ENCODE data around the gene SCPEP1.

The SCPEP1 gene

DNA sequence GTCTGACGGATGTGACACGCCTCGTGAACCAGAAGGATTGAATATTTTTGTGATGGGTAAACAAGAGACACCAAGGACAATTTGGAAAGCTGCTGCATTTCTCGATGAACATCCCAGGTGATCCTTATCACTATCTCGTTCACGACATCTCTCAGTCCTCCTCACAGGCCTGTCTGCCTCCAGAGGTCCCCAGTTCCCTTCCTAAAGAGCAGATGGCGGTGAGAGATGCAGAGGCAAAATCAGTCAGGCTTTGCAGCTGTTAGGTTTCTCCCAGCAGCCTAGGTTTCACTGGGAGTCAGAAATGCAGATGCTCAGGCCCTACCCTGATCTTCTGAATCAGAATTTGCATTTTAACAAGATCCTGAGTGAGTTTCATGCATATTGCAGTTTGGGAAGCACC lies 23.6 kb downstream of the SCPEP1 start:
- 0 out of 2 replicates have a peak, but pooled peaks cover 5% of the 10 kb centered on the region for H3K36me3 ChIP-seq (ENCODE audit: low read depth)
- no peaks in the 10 kb centered on the region for H3K27me3 ChIP-seq (ENCODE audit: insufficient read depth, poor library complexity, severe bottlenecking)
- no peak overlapping the region for H3K4me3 ChIP-seq (ENCODE audit: severe bottlenecking)
- H3K4me1 ChIP-seq (ENCODE audit: insufficient read depth, poor library complexity, severe bottlenecking): peaks cover 3% of the 10 kb centered on the region
- no peak overlapping the region for H3K27ac ChIP-seq (ENCODE audit: poor library complexity, severe bottlenecking)
- ATAC-seq (ENCODE audit: low read depth): no peak
- no peaks in the 10 kb centered on the region for H3K9me3 ChIP-seq (ENCODE audit: severe bottlenecking)
- DNase-seq (ENCODE audit: low spot score): no peak
- TF ChIP-seq, protein P1, sequence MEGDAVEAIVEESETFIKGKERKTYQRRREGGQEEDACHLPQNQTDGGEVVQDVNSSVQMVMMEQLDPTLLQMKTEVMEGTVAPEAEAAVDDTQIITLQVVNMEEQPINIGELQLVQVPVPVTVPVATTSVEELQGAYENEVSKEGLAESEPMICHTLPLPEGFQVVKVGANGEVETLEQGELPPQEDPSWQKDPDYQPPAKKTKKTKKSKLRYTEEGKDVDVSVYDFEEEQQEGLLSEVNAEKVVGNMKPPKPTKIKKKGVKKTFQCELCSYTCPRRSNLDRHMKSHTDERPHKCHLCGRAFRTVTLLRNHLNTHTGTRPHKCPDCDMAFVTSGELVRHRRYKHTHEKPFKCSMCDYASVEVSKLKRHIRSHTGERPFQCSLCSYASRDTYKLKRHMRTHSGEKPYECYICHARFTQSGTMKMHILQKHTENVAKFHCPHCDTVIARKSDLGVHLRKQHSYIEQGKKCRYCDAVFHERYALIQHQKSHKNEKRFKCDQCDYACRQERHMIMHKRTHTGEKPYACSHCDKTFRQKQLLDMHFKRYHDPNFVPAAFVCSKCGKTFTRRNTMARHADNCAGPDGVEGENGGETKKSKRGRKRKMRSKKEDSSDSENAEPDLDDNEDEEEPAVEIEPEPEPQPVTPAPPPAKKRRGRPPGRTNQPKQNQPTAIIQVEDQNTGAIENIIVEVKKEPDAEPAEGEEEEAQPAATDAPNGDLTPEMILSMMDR (IDR thresholded peaks at IDR 0.05; ENCODE audit: poor library complexity, severe bottlenecking): no peak

DNA sequence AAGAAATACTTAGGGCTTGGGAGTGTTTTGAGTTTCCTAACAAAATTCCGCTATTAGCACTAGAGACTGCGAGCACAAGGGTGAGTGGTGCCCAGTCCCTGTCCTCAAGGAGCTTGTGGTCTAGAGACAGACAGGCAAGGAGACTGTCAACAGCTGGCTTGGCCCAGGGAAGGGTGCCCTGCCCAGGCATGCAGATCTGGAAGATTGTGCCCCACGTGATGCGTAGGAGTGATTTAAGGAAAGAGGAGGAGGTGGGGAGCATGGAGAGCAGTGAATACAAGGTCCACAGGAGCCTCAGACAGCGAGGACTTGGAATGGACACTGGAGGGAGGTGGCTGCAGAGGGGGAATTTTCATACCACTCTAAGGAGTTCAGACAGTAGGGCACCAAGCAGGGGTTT lies 25.0 kb downstream of the SCPEP1 start:
- DNase-seq (ENCODE audit: low spot score): no peak
- H3K9me3 ChIP-seq (ENCODE audit: severe bottlenecking): no peaks in the 10 kb centered on the region
- H3K4me3 ChIP-seq (ENCODE audit: severe bottlenecking): no peak overlapping the region
- TF ChIP-seq, protein P1 (IDR thresholded peaks at IDR 0.05; ENCODE audit: poor library complexity, severe bottlenecking): no peak
- H3K4me1 ChIP-seq (ENCODE audit: insufficient read depth, poor library complexity, severe bottlenecking): peaks cover 3% of the 10 kb centered on the region
- H3K36me3 ChIP-seq (ENCODE audit: low read depth): no peaks in the 10 kb centered on the region
- H3K27me3 ChIP-seq (ENCODE audit: insufficient read depth, poor library complexity, severe bottlenecking): no peaks in the 10 kb centered on the region
- peak; percentile 60; the same call in 1 of the 3 replicates for ATAC-seq (ENCODE audit: low read depth)
- H3K27ac ChIP-seq (ENCODE audit: poor library complexity, severe bottlenecking): no peak overlapping the region

DNA sequence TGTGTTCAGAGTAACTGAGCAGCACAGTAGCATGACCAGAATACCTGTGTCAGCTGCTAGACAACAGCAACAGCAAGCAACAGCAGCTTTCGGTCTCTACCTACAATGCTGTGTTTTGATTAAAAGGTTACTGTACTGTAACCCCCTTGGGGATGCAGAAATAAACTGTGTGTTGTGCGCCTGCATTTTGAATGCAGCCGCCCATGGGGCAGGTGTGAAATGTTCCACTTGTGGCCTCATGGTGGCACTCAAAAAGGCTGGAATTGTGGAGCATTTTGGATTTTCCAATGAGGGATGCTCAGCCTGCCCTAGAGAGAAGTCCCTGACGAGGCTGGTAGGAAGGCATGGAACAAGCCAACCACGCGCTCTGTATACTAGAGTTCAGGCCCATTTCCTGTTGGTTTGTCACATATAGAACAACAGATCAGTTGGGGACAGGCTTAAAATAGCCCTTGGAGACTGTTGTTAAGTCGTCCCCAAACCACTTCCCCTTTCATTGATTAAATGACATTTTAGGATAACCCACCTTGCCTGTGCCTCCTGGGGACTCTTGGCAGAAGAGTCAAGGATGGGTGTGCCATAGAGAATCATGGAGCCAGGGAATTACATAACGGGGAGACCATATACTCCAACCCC lies 27.1 kb downstream of the SCPEP1 start:
- Histone ChIP-seq H3K9me3 (ENCODE audit: severe bottlenecking) (no peaks in the 10 kb centered on the region), H3K4me3 (ENCODE audit: severe bottlenecking) (no peak overlapping the region), H3K27ac (ENCODE audit: poor library complexity, severe bottlenecking) (no peak overlapping the region), H3K36me3 (ENCODE audit: low read depth) (no peaks in the 10 kb centered on the region), H3K4me1 (ENCODE audit: insufficient read depth, poor library complexity, severe bottlenecking) (peaks cover 3% of the 10 kb centered on the region), H3K27me3 (ENCODE audit: insufficient read depth, poor library complexity, severe bottlenecking) (no peaks in the 10 kb centered on the region)
- DNase-seq (ENCODE audit: low spot score) (no peak), ATAC-seq (ENCODE audit: low read depth) (no peak)
- TF ChIP-seq, protein P1 (IDR thresholded peaks at IDR 0.05; ENCODE audit: poor library complexity, severe bottlenecking): peak; percentile 19

DNA sequence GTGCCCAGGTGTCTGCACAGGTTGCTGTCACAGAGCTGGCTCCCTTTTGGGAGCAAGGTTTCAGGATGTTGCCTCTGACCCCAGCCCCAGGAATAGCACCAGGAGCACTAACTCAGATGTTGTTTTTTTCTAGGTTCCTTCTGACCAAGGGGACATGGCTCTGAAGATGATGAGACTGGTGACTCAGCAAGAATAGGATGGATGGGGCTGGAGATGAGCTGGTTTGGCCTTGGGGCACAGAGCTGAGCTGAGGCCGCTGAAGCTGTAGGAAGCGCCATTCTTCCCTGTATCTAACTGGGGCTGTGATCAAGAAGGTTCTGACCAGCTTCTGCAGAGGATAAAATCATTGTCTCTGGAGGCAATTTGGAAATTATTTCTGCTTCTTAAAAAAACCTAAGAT lies 28.1 kb downstream of the SCPEP1 start:
- DNase-seq (ENCODE audit: low spot score) (no peak), ATAC-seq (ENCODE audit: low read depth) (no peak)
- no peak overlapping the region for H3K4me3 ChIP-seq (ENCODE audit: severe bottlenecking)
- no peaks in the 10 kb centered on the region for H3K27me3 ChIP-seq (ENCODE audit: insufficient read depth, poor library complexity, severe bottlenecking)
- TF ChIP-seq, protein P1 (IDR thresholded peaks at IDR 0.05; ENCODE audit: poor library complexity, severe bottlenecking): no peak
- no peaks in the 10 kb centered on the region for H3K9me3 ChIP-seq (ENCODE audit: severe bottlenecking)
- no peak overlapping the region for H3K27ac ChIP-seq (ENCODE audit: poor library complexity, severe bottlenecking)
- H3K36me3 ChIP-seq (ENCODE audit: low read depth): no peaks in the 10 kb centered on the region
- H3K4me1 ChIP-seq (ENCODE audit: insufficient read depth, poor library complexity, severe bottlenecking): peaks cover 3% of the 10 kb centered on the region

DNA sequence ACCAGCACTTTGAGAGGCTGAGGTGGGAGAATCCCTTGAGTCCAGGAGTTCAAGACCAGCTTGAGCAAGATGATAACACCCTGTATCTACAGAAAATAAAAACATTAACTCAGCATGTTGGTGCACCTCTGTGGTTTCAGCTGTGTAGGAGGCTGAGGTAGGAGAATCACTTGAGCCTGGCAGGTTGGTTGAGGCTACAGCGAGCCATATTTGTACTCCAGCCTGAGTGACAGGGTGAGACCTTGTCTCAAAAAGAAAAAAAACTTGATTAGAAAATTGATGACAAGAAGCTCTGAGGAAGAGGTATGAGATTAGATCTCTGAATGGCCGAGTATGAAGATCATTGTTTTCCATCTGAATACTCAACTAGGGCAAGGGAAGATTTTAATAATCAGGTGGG lies 31.0 kb downstream of the SCPEP1 start:
- ATAC-seq (ENCODE audit: low read depth) (no peak), DNase-seq (ENCODE audit: low spot score) (no peak)

More for the DNA sequence above, 31.0 kb downstream of the SCPEP1 start:
- Histone ChIP-seq H3K4me3 (ENCODE audit: severe bottlenecking) (no peak overlapping the region), H3K9me3 (ENCODE audit: severe bottlenecking) (no peaks in the 10 kb centered on the region), H3K27me3 (ENCODE audit: insufficient read depth, poor library complexity, severe bottlenecking) (no peaks in the 10 kb centered on the region), H3K4me1 (ENCODE audit: insufficient read depth, poor library complexity, severe bottlenecking) (no peaks in the 10 kb centered on the region), H3K36me3 (ENCODE audit: low read depth) (no peaks in the 10 kb centered on the region), H3K27ac (ENCODE audit: poor library complexity, severe bottlenecking) (no peak overlapping the region)
- TF ChIP-seq, protein P1 (IDR thresholded peaks at IDR 0.05; ENCODE audit: poor library complexity, severe bottlenecking): no peak
